Activated CD4-positive, alpha-beta T cell treated with anti-CD3 and anti-CD28 coated beads, Interleukin-2, amount 50 U/mL, for 4 hours (primary cell): ENCODE results near the gene ACTR1A.
"Not testable (repeated sequence)": the region's sequence is repeated elsewhere in the genome, so short reads cannot be mapped to it uniquely, and the experiment has no call there.

Source experiments
- DNase-seq, 2 experiments: peaks; one replicate each; pipeline ENCODE4 v3.0.0-alpha.2; 2020

Gene ACTR1A

GRCh38 chr10:102480396-102480795 lies 22.1 kb downstream of the ACTR1A start:
- DNase-seq: no peak

DNA sequence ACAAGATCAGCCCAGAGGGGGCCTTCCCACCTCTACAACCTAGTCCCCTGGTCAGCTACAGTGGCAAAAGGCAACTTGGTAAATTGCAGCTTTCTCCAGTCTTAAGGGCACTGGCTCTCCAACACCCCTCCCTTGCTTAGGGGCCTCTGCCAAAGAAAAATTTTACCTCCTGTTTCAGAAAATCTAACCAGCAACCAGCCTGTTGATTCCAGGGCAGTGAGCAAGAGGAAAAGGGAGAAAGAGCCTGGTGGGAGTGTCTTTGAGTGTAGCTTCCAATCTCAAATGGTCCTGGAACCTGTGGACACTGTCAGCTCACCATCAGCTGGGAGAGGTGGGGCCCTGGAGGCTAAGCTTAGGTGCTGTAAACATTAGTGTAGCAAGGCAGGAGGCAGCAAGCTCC lies 22.9 kb downstream of the ACTR1A start:
- DNase-seq: no peak

- no peak for DNase-seq
Measured at GRCh38 chr10:102476466-102477141, 25.9 kb downstream of the ACTR1A start.

GRCh38 chr10:102475451-102476040 lies 27.0 kb downstream of the ACTR1A start:
- DNase-seq: no peak

- no peak for DNase-seq
Measured at GRCh38 chr10:102473445-102474331, 28.8 kb downstream of the ACTR1A start.

DNA sequence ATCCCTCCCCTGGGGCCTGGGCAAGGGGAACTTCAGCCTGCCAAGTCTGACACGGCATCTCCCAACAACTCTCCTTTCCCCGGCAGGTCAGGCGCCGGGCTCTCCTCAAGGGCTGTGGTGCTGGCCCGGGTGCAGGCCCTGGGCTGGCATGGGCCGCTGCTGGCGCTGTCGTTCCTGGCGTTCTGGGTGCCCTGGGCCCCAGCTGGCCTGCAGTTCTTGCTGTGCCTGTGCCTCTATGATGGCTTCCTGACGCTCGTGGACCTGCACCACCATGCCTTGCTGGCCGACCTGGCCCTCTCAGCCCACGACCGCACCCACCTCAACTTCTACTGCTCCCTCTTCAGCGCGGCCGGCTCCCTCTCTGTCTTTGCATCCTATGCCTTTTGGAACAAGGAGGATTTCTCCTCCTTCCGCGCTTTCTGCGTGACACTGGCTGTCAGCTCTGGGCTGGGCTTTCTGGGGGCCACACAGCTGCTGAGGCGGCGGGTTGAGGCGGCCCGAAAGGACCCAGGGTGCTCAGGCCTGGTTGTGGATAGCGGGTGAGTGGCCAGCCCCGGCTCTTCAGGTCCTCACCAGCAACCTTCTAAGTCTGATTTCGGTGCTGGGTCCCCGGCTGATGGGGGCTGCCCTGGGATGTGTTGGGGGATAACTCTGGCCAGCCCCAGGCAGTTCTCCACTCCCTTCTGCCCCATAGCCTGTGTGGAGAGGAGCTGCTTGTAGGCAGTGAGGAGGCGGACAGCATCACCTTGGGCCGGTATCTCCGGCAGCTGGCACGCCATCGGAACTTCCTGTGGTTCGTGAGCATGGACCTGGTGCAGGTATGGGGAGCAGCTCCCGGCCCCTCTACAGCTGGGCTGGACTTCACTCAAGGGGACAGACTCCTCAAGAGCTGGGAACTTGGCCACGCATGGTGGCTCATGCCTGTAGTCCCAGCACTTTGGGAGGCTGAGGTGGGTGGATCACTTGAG lies 31.6 kb downstream of the ACTR1A start:
- no peak for DNase-seq

DNA sequence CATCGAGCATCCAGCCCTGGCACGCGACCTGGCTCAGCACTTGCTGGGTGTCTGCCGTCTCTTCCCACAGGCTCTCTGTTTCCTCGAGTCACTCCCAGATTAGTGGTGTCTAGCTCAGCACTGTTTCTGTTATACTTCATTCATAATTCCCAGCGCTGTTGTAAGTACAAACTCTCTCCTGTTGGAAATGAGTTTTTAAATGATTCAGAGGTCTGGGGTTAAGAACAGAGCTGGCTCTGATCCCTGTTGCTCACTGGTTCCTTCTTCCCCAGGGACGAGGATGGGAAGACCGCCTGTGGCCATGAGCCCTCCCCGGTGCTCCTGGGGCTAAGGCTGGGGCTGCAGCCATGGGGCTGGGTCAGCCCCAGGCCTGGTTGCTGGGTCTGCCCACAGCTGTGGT lies 33.8 kb downstream of the ACTR1A start:
- no peak for DNase-seq

DNA sequence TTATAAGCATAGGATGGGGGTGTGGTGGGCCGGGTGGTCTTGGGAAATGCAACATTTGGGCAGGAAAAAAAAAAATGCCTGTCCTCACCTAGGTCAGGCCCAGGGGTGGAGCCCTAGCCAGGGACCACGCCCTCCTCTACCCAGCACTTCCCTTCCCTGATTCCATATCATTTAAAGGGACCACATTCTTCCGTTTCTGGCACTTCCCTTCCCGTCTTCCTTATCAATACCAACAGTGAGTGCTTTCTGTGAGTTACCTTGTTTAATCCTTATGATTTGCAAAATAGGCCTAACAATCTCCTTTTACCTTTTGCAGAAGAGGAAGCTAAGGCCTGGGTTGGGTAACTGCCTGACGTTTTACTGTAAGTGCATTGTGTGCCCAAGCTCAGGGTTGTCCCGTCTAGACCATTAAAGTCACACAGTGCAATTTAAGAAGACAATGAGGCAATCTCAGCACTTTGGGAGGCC lies 34.5 kb downstream of the ACTR1A start:
- DNase-seq: no peak

DNA sequence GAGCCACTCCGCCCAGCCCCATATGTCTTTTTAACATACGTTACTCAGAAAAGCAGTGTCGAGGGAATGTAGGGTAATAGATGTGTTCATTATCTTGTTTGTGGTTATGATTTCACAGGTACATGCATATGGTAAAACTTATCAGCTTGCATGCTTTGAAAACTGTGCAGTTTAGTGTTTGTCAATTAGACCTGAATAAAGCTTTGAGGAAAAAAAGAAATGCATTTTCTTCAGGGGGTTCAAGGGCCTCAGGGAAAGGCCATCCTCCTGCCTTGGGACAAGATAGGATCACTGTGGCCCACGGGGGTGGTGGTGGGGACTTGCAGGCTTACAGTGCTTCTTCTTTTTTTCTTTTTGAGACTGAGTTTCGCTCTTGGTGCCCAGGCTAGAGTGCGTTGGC lies 35.2 kb downstream of the ACTR1A start:
- DNase-seq: no peak

GRCh38 chr10:102465466-102465865 lies 37.0 kb downstream of the ACTR1A start:
- no peak for DNase-seq

- no peak for DNase-seq
Measured at GRCh38 chr10:102463983-102464382, 38.5 kb downstream of the ACTR1A start.

- no peak for DNase-seq
Measured at GRCh38 chr10:102462512-102463054, 39.9 kb downstream of the ACTR1A start.

DNA sequence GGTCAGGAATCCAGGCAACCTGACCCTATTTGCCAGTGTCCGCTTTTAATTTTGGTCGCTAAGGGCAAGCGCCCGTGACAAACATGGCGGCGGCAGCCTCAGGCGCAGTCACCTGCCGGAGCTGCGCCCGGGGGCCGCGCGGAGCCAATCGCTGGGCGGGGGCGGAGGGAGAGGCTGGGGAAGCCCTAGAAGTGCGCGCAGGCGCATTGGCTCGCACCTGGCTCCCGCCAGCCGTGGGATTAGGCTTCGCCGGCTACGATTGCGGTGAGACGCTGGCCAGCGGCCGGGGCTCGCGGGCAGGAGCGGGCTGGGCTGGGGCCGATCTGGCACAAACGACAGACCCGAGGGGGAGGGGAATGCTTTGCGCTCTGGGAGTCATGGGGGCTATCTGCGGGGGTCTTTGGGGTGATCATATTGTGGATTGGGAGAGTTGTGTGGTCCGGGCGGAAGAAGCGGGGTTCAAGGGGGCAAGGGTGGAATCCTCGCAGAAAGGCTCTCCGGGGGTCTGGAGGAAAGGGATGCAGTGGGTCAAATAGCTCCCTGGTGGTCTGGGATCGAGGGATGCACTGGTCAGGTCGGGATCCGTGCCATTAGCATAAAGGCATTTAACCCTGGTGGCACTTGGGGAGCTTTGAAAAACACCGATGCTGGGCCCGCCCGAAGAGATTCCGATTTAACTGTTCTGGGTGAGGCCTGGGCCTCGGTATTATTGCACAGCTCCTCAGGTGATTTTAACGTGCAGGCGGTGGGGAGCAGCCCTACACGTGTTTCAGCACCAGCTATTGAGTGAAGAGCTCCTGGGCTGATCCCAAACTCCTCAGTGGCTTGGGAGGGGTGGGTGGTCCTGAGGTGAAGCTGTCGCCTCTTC lies 41.1 kb downstream of the ACTR1A start:
- peak; percentile 92 to 94 for DNase-seq

- no peak for DNase-seq
Measured at GRCh38 chr10:102460836-102461186, 41.7 kb downstream of the ACTR1A start.

- no peak for DNase-seq
Measured at GRCh38 chr10:102458656-102459055, 43.9 kb downstream of the ACTR1A start.

DNA sequence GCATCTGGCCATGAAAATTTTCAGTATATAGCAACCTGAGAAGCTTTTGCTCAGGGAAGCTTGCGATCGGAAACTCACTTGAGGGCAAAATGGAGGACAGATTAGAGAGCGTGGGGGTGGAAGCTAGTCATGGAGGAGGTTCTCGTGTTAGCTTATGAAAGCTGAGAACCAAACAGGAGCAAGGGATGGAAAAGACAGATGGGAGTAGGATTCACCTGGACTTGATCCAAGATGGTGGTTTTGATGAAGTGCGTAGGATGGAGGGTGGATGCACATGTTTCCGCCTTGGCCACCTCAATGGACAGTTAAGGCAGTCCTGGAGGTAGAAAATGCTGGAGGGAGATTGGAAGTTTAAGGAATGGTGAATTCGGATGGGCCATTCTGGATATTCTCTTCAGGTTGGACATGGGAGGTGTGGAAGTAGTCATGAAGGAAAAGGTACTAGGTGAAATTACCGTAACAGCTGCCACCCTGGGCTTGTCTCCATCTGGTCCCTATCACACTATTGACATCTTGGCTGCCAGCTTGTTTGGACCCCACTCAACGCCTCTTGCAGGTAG lies 44.8 kb downstream of the ACTR1A start:
- DNase-seq: no peak

DNA sequence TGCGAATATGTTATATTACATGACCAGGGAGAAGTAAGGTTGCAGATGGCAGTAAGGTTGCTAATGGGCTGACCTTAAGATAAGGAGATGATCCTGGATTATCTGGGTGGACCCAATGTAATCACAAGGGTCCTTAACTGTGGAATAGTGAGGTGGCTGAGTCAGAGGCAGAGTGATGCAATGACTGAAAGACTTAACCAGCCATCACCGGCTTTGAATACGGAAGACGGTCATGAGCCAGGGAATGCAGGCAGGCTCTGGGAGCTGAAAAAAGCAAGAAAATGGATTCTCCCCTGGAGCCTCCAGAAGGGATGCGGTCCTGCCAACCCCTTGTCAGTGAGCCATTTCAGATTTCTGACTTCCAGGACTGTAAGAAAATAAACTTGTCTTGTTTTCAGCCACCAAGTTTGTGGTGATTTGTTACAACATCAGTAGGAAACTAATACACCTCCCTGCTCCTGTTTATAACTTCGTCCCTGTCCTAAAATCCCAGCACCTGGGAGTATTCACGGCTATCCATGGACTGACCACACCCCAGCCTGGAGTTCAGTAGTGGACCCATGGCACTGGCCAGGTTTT lies 46.5 kb downstream of the ACTR1A start:
- no peak for DNase-seq

DNA sequence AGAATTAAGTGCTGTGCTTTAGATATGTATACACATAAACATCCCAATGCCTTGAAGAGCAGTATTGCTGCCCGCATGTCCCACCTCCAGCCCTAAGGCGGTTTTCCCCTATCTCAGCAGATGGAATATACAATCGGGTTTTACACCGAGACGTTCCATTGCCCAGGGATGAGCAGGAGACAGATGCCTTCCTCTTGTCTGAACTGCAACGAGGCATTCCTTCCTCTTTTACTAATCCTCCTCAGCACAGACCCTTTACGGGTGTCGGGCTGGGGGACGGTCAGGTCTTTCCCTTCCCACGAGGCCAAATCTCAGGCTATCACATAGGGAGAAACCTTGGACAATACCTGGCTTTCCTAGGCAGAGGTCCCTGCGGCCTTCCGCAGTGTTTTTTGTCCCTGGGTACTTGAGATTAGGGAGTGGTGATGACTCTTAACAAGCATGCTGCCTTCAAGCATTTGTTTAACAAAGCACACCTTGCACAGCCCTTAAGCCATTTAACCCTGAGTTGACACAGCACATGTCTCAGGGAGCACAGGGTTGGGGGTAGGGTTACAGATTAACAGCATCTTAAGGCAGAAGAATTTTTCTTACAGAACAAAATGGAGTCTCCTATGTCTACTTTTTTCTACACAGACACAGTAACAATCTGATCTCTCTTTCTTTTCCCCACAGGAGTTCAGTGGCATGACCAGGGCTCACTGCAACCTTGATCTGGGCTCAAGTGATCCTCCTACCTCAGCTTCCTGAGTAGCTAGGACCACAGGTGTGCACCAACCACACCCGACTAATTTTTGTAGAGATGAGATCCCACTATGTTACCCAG lies 47.6 kb downstream of the ACTR1A start:
- DNase-seq: not testable (repeated sequence)

DNA sequence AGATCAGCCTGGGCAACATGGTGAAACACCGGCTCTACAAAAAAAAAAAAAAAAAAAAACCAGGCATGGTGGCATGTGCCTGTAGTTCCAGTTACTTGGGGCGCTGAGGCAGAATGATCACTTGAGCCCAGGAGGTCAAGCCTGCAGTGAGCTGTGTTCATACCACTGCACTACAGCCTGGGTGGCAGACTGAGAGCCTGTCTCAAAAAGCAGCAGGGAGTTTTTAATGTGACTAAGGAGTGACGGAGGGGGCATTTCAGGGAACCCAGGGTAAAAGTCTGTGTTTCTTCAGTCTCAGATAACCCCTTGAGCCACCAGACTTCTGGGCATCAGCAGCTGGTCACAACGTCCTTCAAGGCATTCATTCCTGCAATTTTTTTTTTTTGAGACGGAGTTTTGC lies 49.0 kb downstream of the ACTR1A start:
- no peak for DNase-seq
